Measurements from ENCODE around the gene SLC30A5.

GRCh38 chr5:69152731-69153130 is 58.9 kb downstream of the SLC30A5 start:
- TF ChIP-seq POLR2A (IDR thresholded peaks at IDR 0.05; ENCODE audit: low read length) (no peak), GATA1 (IDR thresholded peaks at IDR 0.05; ENCODE audit: low read depth, low read length) (no peak)

Data from erythroblast (primary cell).